Measurements from ENCODE around the gene BBLN.

DNA sequence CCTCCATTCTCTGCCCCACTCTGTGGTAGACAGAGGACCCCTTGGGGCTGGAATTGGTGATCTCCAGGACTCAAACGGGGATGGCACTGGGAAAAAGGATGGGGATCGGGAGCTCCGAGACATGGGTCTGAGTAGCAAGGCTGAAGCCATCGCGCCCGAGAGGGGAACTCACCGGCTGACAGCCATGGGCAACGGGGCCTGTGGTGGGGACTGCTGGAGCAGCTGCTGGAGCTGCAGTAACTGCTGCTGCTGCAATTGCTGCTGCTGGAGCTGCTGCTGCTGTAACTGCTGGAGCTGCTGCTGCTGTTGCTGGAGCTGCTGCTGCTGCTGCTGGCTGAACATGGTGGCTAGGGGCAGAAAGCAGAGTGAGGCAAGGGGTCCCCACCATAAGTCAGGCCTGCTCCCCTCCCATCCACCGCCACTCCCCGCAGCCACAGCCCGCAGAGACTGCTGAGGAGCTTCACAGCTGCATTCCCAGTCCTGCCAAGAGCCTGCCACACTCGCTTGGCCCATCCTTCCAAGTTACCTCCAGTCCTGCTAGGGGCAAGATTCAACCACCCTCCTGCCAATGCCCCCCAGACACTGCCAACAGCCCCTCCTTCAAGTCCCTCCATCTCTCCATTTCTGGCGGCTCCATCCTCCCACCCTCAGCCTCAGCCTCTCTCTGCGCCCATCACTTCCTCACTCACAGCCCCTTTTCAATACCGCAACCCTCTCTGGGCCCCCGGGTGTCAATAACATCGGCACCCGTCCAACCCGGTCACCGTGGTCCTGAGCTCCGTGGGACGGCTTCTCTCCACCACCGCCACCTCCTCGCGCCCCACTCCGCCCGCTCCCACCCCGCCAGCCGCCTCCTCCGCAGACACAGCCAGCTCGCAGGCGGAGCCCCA lies 30.7 kb downstream of the BBLN start:
- no peak for TF ChIP-seq L3MBTL2 (conservative IDR thresholded peaks at IDR 0.05)
- TF ChIP-seq FOXM1 (IDR thresholded peaks at IDR 0.05; ENCODE audit: borderline replicate concordance): no peak
- TF ChIP-seq, protein P1, sequence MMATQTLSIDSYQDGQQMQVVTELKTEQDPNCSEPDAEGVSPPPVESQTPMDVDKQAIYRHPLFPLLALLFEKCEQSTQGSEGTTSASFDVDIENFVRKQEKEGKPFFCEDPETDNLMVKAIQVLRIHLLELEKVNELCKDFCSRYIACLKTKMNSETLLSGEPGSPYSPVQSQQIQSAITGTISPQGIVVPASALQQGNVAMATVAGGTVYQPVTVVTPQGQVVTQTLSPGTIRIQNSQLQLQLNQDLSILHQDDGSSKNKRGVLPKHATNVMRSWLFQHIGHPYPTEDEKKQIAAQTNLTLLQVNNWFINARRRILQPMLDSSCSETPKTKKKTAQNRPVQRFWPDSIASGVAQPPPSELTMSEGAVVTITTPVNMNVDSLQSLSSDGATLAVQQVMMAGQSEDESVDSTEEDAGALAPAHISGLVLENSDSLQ (IDR thresholded peaks at IDR 0.05): no peak
